IPS-18c (cell line): ENCODE measurements around the gene LPAR5.
"Not testable (repeated sequence)": the region's sequence is repeated elsewhere in the genome, so short reads cannot be mapped to it uniquely, and the experiment has no call there.

Experiments
- H3K4me3 ChIP-seq: 2 replicates; pipeline ENCODE4 v1.7.0; 2013; ENCODE audit warnings: low read depth, mild to moderate bottlenecking, low read length, moderate library complexity; ENCODE audit not compliant: insufficient read depth
- H3K9me3 ChIP-seq: one replicate; pipeline ENCODE4 v1.6.1; 2013; ENCODE audit warnings: mild to moderate bottlenecking, low read length, moderate library complexity; ENCODE audit not compliant: control insufficient read depth, insufficient read depth

Gene LPAR5

GRCh38 chr12:6586569-6586968 is 49.2 kb downstream of the LPAR5 start:
- H3K9me3 ChIP-seq, H3K4me3 ChIP-seq: not testable (repeated sequence)

- Histone ChIP-seq H3K4me3 (no peak overlapping the region), H3K9me3 (no peaks in the 10 kb centered on the region)
Observed at GRCh38 chr12:6584293-6584692, 51.5 kb downstream of the LPAR5 start.

- Histone ChIP-seq H3K4me3 (no peak overlapping the region), H3K9me3 (no peaks in the 10 kb centered on the region)
Observed at GRCh38 chr12:6582959-6583358, 52.8 kb downstream of the LPAR5 start.

GRCh38 chr12:6582196-6582595 is 53.6 kb downstream of the LPAR5 start:
- H3K4me3 ChIP-seq = no peak overlapping the region
- no peaks in the 10 kb centered on the region for H3K9me3 ChIP-seq

- H3K4me3 ChIP-seq = no peak overlapping the region
- no peaks in the 10 kb centered on the region for H3K9me3 ChIP-seq
Observed at GRCh38 chr12:6575648-6576047, 60.1 kb downstream of the LPAR5 start.

GRCh38 chr12:6574576-6575295 is 61.0 kb downstream of the LPAR5 start:
- Histone ChIP-seq H3K9me3 (no peaks in the 10 kb centered on the region), H3K4me3 (no peak overlapping the region)

- Histone ChIP-seq H3K4me3 (no peak overlapping the region), H3K9me3 (no peaks in the 10 kb centered on the region)
Observed at GRCh38 chr12:6573001-6573400, 62.8 kb downstream of the LPAR5 start.

GRCh38 chr12:6570264-6570887 is 65.4 kb downstream of the LPAR5 start:
- H3K4me3 ChIP-seq = no peak overlapping the region
- H3K9me3 ChIP-seq = peaks cover 3% of the 10 kb centered on the region

GRCh38 chr12:6569786-6570185 is 66.0 kb downstream of the LPAR5 start:
- no peak overlapping the region for H3K4me3 ChIP-seq
- peaks cover 3% of the 10 kb centered on the region for H3K9me3 ChIP-seq

GRCh38 chr12:6569312-6569711 is 66.4 kb downstream of the LPAR5 start:
- no peak overlapping the region for H3K4me3 ChIP-seq

More at GRCh38 chr12:6569312-6569711, 66.4 kb downstream of the LPAR5 start:
- peaks cover 3% of the 10 kb centered on the region for H3K9me3 ChIP-seq
